GM19238 (cell line): ENCODE data around the gene NDFIP1.

Source experiments
- DNase-seq: peaks from one replicate; pipeline ENCODE4 v3.0.0; 2011; ENCODE audit warnings: low spot score; ENCODE audit not compliant: insufficient read length

NDFIP1 gene

DNA sequence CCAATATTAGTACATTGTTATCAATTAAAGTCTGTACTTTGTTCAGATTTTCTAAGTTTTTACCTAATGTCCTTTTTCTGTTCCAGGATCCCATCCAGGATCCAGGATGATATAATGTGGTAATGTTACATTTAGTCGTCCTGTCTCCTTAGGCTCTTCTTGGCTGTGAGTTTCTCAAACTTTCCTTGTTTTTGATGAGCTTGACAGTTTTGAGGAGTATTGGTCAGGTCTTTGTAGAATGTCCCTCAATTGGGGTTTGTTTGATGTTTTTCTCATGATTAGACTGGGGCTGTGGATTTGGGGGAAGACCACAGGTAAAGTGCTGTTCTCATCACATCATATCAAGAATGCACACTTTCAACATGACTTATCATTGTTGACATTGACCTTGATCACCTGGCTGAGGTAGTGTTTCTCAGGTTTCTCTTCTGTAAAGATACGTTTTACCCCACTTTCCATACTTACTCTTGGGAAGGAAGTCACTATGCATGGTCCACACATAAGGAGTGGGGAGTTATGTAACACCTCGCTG, 9.6 kb downstream of the NDFIP1 start:
- no peak for DNase-seq

DNA sequence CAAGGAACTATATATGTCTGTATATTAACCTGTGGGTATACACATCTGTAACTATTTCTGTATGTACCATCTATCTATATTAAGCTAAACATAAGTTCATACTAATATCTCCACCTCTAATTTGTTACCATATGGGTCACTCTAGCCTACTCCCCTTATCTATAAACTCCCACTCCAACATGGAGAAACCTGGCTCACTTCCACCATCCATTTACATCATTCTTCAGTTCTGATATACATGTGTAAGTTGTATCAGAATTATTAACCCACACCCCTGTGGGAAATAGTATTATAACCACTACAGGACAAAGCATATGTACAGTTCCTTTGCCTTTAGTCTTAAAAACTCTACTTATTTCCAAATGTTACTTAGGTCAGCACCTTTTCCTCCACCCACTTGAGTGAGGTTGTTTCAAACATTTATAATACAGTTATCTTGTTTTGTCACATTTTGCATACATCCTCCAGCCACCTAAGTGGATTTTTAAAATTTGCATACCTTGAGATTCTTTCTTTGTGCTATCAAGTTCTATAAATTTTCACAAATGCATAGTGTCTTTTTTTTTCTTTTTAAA, 10.6 kb downstream of the NDFIP1 start:
- no peak for DNase-seq

DNA sequence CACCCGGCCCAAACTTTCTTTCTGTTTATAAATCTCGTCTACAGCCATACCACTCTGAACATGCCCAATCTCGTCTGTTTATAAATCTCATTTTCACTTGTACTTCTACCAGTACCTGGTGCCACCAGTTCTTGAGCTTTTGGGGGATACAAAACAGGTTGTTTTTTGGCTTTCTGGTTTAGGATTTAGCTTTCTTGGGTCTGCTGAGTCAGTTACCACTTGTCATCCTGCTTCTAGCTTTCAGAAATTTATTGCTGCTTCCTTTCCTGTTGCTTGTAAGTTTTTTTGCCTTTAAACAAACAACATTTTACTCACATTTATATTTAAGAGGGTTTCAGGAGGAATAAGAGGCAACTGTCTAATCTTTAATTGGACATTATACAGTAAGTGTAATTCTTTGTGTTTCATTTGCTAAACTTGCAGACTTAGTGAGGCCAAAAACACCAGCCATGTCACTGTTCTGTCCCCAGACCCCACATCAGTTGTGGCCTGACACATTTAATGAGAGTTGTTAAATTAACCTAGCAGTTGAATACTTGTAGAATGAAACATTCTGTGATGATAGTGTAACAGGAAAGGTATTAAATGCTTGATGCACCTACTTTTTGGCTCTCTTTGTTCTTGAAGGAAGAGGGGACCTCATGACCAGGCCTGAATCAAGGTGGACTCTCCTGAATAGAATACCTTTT, 11.8 kb downstream of the NDFIP1 start:
- DNase-seq: no peak

DNA sequence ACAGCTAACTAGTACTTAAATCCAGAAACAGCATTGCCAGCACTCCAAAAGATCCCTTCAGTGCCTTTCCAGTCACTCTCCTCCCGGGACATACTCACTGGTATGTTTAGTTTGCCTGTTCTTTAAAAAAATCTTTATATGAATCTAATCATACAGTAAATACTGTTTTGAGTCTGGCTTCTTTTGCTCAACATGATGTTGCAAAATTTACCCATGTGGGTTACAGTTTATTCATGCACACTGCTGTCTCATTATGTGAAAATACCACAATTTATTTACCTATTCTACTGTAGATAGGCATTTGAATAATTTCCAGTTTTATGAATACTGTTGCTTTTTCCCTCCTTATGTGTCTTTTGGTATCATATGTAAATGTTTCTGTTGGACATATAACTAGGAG, 13.5 kb downstream of the NDFIP1 start:
- DNase-seq: no peak

DNA sequence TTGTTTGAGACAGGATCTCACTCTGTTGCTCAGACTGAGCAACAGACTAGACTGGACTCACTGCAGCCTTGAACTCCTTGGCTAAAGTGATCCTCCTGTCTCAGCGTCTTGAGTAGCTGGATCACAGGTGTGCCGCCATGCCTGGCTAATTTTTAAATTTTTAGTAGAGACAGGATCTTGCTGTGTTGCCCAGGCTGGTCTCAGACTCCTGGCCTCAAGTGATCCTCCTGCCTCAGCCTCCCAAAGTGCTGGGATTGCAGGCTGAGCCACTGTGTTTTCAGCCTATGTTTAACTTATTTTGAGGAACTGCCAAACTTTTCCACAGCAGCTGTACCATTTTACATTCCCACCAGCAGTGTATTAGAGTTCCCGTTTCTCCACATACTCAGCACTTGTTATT, 16.8 kb downstream of the NDFIP1 start:
- no peak for DNase-seq

DNA sequence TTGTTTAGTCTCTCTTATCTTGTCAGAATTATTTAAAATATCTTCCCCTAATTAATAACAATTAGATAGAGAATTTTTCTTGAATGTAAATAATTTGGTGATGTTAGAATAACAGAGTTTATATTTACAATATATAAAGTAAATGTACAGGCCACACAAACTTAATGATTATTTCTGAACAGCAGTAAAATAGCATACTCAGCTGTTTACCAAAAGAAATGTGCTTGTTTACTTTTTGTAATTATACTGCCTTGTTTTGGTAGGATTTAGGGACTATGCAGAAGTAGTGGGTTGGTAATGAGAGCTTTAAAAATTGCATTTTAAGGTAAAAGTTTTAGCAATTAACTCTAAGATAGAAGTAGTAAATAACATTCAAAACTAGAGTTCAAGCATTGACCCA, 17.4 kb downstream of the NDFIP1 start:
- DNase-seq: no peak

DNA sequence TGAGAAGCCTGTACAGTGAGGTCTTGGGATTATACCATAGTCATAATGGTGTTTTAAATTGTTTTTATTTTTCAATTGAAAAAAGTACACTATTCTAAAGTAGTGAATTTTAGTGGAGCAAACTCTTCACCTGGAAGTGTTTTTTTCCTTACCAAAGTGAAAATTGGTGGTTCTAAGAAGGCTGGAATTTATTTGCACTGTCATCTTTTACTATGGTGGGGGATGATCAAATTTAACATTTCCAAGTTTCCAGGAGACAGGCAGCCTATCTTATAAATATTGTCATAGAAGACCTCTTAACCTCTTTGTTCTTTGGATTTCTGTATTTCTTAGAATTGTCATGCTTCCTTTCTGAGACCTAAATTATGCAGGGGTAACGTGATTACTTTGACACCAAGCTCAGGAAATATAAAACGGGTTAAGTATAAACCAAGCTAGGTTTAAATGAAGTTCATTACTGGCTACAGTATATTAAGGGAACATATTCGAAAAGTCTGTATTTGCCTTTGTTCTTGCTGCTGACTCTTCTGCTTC, 20.2 kb downstream of the NDFIP1 start:
- no peak for DNase-seq

DNA sequence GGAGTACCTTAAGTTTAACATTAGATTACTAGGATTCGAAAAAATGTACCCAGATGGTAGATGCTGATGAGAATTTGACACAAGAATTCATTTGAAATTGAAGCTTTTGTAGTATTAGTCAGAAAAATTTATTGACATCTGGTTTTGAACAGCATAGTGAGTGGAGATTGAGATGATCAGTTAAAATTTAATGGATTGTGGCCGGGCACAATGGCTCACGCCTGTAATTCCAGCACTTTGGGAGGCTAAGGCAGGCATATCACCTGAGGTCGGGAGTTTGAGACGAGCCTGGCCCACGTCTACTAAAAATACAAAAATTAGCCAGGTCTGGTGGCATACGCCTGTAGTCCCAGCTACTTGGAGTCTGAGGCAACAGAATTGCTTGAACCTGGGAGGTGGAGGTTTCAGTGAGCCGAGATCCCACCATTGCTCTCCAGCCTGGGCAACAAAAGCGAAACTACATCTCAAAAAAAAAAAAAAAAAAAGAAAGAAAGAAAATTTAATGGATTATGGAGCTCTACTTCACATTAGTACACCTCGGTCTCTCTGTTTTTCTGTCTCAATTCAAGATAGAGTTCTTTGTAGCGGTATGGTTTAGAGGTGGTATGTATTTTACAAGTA, 21.0 kb downstream of the NDFIP1 start:
- DNase-seq: no peak

DNA sequence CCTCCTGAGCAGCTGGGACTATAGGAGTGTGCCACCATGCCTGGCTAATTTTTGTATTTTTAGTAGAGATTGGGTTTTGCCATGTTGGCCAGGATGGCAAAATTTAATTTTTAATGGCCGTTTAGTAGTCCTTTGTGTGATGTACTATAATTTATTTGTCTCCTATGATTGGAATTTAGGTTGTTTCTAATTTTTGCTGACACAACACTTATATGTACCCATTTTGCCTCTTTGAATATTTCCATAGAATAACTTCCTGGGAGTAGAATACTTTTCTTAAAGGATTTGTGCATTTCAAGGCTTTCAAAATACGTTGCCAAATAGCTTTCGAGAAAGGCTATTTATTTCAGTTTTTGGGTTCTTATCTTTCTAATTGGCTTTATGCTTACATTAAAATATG, 22.8 kb downstream of the NDFIP1 start:
- no peak for DNase-seq

DNA sequence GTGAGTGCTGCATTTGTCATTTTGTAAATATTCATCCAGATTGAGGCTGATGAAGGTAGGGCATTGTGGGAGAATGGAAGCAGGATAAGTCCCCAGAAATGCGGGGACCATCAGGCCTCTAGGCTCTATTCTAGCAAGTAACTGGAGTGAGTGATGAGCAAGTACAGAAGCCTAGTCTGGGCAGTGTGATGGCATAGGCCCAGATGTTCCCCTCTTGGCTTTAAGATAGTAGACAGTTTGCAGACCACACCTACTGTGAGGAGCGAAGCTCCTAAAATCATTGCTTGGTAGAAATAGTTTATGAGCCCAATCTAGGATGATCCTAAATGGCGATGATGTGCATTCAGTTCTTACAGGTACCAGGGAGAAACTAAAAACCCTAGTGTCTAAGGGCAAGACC, 24.3 kb downstream of the NDFIP1 start:
- DNase-seq: no peak

DNA sequence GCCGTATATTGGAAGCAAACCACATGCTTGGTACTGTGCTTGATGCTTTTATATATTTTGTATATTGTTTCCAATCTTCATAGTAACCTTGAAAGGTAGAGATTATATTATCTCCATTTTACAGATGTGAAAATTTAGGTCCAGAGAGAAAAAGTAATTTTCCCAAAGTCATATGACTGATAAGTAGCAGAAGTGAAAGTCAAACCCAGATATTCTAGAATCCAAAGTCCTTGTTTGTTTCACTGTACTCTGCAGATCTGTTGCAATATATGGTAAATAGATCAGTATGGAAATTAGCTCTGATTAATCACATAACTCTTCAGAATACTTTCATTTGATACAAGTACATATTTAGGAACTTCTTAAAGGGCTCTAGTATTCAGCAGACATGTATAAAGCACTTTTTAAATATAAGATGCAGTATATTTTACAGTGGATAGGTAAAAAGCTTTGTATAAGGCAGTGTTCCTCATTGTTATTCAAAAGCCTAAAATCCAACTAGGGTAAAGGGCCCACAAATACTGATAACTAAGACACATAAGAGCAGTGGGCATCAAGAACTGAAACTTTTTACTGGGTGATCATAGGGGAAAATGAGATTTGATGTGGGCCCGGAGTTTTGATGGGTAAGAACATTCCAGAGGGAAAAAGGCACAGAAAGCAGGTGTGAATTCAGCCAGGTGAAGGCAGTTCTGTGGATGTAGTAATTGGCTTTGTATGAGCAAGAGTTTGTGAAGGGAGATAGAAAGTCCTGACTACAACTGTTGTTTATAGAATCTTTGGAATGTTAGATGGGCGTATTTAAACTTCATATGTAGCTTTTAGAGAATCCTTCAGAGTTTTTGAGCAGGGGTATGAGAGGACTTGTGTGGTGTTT, 25.0 kb downstream of the NDFIP1 start:
- no peak for DNase-seq

DNA sequence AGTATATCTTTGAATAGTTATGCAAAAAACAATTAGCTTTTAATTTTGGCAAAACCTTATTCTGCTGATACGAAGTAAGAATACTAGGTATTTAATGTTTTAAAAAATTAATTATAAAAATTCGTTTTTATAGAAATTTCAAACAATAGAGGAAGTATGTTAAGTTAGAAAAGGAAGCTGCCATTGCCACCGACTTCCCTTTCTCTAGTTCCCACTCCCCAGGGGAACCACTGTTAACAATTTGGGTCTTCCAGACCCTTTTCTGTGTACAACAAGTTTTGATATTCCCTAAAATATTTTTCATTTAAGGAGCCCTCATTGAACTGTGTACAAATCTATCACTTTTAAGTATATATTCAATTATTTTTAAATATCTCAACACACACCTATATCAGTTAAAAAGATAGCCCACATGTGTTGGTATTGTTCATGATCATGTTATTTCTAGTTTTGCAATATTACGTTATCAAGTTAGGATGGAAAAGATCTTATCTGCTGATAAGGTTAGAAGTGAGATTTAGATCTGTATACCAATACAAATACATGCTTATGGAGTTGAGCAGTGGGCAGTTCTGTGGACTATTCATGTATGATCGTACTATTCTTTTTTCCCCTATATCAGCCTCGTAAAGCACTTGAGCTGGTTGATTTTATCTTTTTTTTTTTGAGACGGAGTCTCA, 25.9 kb downstream of the NDFIP1 start:
- DNase-seq: no peak

DNA sequence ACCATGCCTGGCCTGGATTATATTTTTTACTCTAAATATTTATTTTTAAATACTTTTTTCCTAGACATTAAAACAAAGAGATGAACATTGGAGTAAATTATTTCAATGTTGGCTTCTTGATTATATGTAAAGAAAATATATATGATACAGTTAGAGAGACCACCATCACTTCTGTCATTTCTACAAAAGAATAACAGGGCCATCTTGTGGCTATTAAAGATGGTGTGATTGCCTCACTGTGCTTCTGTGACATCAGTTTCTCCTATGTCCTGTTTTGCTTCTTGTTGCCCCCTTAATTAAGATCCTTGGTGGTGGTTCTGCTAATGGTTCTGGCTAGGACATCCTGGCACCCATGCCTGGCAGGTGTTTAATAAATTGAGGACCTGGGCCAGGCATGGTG, 32.9 kb downstream of the NDFIP1 start:
- no peak for DNase-seq

DNA sequence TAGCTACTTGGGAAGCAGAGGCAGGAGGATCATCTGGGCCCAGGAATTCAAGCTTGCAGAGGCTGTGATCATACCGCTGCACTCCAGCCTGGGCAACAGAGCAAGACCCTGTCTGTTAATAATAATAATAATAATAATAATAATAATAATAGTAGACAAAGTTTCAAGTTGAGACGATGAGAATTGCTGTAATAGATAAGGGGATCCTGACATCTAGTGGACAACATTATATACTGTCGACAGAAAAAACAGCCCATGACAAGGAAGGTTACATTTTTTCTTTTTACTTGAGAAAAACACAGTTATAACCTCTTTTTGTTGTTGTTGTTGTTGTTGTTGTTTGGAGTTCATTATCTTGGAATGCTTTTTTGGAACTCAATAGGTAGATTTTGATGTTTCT, 35.3 kb downstream of the NDFIP1 start:
- no peak for DNase-seq

DNA sequence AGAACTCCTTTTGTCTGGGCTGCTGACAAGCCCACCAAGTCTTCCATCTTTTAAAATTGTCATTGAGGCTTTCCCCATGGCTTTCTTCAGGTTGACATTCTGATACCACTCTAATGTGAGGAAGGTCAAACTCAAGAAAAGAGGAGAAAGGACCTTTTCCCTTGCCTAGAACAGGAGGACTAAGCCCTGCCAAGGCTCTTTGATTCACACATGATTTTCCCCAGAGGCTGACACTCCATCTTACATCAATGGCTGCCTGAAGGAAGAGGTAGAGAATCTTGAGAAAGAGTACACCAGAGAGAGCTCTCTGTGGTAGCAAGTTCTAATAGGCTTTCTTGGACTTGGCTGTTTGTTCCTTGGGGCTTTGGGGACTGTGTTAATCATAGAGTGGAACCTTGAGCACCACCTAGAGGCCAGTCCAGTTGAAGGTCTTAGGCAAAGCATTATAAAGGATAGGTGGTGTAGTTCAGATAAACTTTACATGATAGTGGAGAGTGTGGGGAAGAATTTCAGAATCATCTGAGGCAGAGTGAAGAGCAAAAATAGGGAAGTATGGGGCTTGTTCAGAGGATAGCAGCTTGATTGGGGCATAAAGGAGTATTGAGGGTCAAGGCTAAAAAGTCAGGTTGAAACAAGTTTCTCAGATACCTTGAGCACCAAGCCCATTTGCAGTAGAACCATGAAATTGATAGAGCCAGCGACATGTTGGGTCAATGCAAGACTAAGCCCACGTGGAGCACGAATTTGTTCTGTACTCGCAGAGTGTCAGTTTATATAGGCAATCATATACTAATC, 36.7 kb downstream of the NDFIP1 start:
- DNase-seq: peak; percentile 19

DNA sequence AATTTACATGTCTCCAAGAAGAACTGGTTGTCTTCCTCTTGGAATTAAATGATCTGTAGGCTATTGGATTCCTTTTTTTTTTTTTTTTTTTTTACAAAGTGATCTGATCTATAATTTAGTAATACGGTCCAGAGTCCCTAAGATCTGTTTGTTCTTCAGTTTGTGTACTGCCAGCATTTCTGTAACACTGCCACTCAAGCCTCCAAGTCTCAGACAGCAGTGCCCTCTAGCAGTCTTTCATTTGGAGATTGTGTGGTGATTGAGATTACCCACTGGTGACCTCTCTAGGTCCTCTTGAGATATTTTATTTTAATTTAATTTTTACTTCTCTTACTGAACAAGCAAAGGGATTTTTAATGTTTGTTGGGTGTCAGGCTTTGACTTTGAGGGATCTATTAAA, 40.8 kb downstream of the NDFIP1 start:
- DNase-seq: no peak

DNA sequence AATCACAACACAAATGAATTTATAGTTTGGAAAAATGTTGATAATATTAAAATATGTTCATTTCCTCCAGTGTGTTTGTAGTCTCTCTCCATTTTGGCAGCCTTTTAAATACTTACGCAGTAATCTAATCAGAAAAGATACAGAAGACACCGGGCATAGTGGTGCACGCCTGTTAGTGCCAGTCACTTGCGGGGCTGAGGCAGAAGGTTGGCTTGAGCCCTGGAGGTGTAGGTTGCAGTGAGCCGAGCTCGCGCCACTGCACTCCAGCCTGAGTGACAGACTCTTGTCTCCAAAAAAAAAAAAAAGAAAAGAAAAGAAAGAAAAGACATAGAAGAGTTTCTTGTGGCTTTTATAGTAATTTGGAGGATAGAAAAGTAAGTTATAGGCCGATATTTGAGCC, 41.9 kb downstream of the NDFIP1 start:
- DNase-seq: no peak

DNA sequence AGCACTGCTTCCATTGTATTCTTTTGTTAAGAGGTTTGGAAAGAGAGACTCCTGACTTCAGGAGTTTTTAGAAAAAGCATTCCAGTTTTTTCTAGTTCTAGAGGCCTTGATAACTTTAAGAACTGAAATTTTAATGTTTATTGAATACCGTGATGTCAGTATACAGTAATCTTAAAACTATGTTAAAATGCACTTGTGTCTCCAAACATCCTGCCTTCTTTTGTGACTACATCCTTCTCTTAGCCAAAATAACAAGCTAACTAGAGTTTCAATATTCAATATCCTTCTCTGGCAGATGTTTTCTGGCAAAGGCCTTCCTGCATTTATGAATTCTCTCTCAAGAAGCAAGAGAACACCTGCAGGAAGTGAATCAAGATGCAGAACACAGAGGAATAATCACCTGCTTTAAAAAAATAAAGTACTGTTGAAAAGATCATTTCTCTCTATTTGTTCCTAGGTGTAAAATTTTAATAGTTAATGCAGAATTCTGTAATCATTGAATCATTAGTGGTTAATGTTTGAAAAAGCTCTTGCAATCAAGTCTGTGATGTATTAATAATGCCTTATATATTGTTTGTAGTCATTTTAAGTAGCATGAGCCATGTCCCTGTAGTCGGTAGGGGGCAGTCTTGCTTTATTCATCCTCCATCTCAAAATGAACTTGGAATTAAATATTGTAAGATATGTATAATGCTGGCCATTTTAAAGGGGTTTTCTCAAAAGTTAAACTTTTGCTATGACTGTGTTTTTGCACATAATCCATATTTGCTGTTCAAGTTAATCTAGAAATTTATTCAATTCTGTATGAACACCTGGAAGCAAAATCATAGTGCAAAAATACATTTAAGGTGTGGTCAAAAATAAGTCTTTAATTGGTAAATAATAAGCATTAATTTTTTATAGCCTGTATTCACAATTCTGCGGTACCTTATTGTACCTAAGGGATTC, 43.1 kb downstream of the NDFIP1 start:
- DNase-seq: peak; percentile 13

DNA sequence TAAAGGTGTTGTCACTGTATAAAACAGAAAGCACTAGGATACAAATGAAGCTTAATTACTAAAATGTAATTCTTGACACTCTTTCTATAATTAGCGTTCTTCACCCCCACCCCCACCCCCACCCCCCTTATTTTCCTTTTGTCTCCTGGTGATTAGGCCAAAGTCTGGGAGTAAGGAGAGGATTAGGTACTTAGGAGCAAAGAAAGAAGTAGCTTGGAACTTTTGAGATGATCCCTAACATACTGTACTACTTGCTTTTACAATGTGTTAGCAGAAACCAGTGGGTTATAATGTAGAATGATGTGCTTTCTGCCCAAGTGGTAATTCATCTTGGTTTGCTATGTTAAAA, 43.8 kb downstream of the NDFIP1 start:
- DNase-seq: no peak
